ENCODE measurements around the gene LRRC8D.

LRRC8D gene

DNA sequence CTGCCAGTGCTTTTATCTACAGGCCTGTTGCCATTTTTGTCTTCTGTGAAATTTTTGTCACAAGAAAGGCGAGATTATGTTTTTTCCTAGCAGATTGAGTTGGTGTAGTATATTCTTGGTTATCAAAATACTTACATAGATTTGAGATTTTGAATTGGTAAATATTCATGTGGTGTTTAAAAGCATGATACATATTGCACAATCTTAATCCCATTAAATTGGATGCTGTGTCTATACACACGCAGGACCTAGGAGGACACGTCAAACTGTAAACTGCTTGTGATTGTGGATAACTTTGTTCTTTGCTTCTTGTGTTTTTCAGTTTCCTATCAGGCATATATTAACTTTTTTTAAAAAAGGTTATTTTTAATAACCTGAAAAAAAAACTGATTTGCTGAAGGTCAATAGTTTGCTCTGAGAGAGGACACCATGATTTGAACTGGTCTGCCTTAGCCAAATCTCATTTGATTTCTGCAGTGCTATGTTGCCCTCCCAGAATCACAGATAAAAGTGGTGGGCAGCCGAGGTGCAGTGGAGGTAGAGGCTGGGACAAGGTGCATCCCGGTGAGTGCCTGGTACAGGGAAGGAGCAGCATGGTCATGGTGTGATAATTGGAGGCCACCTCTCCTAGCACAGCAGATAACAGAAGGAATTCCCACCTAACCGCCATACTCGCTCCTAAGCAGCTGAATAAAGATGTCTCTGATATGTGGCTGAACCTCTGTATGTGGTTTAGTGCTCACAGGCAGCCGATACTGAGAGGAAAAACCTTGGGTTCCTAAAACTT lies 76.7 kb downstream of the LRRC8D start:
- no peak for DNase-seq (ENCODE audit: low spot score)
- TF ChIP-seq, protein P1, sequence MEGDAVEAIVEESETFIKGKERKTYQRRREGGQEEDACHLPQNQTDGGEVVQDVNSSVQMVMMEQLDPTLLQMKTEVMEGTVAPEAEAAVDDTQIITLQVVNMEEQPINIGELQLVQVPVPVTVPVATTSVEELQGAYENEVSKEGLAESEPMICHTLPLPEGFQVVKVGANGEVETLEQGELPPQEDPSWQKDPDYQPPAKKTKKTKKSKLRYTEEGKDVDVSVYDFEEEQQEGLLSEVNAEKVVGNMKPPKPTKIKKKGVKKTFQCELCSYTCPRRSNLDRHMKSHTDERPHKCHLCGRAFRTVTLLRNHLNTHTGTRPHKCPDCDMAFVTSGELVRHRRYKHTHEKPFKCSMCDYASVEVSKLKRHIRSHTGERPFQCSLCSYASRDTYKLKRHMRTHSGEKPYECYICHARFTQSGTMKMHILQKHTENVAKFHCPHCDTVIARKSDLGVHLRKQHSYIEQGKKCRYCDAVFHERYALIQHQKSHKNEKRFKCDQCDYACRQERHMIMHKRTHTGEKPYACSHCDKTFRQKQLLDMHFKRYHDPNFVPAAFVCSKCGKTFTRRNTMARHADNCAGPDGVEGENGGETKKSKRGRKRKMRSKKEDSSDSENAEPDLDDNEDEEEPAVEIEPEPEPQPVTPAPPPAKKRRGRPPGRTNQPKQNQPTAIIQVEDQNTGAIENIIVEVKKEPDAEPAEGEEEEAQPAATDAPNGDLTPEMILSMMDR (IDR thresholded peaks at IDR 0.05; ENCODE audit: extremely low read depth, missing control alignments): no peak

DNA sequence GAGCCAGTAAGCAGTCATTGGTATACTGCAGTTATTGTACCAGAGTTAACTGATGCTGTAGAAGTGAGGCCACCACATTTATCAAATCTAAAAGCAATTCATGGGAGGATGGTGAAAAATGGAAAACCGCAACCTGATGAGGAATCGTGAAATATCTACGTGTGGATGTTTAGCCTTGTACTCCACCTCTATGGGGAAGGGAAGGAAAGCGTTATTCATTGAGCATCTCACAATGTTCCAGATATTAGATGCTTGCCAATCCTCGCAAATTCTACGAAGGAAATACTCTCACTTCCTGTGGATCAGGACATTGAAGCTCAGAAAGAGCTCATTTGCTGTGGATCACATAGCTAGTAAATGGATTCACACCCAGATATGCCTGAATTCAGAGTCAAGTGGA lies 77.3 kb downstream of the LRRC8D start:
- DNase-seq (ENCODE audit: low spot score): no peak

DNA sequence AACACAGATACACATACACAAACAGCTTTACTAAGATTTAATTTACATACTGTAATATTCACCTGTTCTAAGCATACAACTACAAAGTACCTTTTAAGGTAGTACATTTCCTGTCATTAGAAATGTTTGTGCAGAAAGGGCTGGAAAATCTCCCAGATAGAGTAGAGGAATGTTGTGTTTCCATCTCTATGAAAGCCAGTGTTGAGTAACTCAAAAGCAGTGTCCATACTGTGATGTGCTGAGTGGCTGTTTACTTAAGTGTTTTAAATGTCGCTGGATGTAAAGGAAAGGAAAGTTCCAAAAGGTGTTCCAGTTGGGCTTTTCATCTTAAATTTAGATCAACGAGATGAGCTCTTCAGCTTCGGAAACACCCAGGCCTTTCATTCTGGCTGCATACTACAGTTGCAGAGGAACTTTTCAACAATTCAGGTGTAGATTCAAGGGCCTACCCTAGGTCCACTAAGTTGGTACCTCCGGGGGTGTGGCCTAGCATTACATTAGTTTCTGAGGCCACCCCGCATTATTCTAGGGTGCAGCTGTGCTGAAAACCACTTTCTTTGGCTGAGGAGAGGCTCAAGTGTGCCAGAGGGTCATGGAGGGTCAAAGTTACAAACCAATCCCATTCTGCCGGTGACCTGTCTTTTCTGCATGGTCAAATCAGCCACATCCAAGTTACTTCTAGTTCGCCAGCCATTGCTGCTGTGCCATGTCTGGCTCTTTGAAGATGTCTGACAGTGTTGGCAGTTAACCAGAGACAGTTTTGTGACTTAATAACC lies 78.1 kb downstream of the LRRC8D start:
- TF ChIP-seq, protein P1 (IDR thresholded peaks at IDR 0.05; ENCODE audit: extremely low read depth, missing control alignments): no peak
- no peak for DNase-seq (ENCODE audit: low spot score)

More for the DNA sequence above, 77.3 kb downstream of the LRRC8D start:
- TF ChIP-seq, protein P1 (IDR thresholded peaks at IDR 0.05; ENCODE audit: extremely low read depth, missing control alignments): no peak

DNA sequence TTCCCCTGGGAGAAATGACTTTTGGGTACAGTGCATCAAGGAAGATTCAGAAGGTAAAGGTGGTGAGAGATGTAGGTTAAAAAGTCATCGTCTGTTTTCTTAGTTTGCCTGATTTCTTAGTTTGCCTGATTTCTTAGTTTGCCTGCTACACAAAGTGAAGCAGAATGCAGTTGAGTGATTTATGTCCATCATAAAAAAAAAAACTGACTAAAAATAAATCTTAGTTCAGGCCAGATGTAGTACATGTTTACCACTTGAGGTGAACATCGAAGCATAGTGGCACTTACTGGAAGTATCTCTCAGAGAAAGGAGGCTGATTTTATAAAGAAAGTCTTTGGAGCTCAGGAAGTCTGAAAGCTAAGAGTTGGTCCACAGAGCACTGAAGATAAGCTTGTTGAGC lies 79.5 kb downstream of the LRRC8D start:
- TF ChIP-seq, protein P1 (IDR thresholded peaks at IDR 0.05; ENCODE audit: extremely low read depth, missing control alignments): no peak

DNA sequence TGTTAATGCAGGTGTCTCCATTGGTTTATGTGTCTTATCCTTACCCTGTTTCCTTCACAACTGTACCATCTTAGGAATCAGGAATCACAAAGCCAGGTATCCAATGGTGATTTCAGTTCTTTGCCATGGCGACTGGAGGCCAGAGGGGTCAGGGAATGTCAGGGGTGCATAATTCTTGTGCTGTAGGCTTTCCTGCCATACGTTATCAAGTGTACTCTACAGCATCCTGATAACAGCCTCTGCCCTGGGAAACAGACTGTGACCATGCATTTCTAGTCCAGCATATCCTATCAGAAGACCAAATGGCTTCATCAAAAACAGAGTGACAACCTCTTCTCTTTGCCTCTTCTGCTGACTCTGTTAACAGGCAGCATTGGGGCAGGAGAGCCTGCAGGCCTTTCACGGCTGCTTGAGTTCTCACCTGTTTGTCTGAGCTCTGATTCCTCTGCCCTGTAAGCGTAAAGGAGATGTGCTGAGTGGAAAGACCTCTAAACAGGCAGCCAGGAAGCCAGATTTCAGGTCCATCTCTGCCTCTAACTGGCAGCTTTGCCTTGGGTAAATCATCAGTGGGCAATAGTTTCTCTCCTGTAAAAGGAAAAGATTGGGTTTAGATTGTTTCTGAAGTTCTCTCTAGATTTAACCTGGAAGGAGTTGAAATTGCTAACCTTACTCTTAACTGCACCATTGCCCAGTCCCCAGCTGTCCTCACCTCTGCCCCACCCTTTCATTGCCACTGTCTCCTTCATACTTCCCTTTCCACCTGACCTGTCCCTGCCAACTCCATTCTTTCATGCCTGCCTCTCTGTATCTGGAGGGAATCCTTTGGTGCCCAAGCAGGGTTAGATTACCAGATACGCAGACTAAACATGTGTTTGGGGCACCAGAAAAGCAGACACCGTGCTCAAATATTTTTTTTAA lies 80.2 kb downstream of the LRRC8D start:
- no peak for DNase-seq (ENCODE audit: low spot score)
- TF ChIP-seq, protein P1 (IDR thresholded peaks at IDR 0.05; ENCODE audit: extremely low read depth, missing control alignments): no peak

More for the DNA sequence above, 79.5 kb downstream of the LRRC8D start:
- DNase-seq (ENCODE audit: low spot score): no peak

DNA sequence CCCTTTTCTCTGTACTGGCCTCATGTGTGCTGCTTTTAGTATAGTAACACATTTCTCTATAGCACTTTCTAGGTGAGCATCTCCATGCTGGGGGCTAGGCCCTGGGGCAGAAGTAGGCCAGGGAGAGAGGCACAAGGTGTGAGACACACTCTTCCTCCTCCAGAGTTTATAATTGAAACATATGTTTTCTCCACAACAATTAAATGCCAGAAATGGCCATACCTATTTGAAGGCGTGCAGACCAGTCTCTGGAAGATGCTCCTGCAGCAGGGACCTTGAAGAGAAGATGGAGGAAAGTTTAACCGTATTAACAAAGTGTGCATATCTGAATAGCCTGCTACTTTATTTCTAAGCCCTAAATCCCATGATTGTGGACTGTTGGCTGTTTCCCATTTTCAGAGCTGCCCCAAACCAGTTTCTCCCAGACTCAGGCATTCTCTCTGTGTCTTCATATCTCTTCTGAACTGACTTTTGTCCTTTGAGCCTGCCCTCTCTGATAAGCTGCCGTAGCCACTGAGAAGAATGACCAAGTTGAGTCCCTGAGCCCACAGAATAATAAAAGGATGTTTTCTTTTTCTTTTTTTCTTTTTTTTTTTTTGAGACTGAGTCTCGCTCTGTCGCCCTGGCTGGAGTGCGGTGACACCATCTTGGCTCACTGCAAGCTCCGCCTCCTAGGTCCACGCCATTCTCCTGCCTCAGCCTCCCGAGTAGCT lies 81.3 kb downstream of the LRRC8D start:
- no peak for DNase-seq (ENCODE audit: low spot score)
- TF ChIP-seq, protein P1 (IDR thresholded peaks at IDR 0.05; ENCODE audit: extremely low read depth, missing control alignments): no peak

Data from GM20000 (cell line).